B cell (primary cell): ENCODE measurements around the gene TAS2R40. TPM values are rescaled to one million over a fixed set of nuclear protein-coding genes. Genes with fewer than 3 reads are reported as not detected.

Experiments used
- ATAC-seq: fragments of 200-7000 bp; cut with Tn5 transposase; one replicate; pipeline ENCODE4 v1.10.0; 2021; ENCODE audit warnings: low read depth, mild to moderate bottlenecking, moderate number of reproducible peaks, moderate library complexity
- CTCF ChIA-PET: fragments of 350-600 bp; sonication (Branson Sonifier 250); formaldehyde crosslinking; loops from one replicate; lab custom pipeline; 2021; ENCODE audit warnings: antibody characterized with exemption, inconsistent platforms; lab: Charles Lee
- POLR2A ChIA-PET: fragments of 350-600 bp; sonication (Branson Sonifier 250); formaldehyde crosslinking; loops from one replicate; lab custom pipeline; 2021; ENCODE audit warnings: antibody characterized with exemption; lab: Charles Lee
- DNase-seq: peaks from one replicate; pipeline ENCODE4 v3.0.0; 2013
- H2AFZ ChIP-seq: 2 replicates; pipeline ENCODE4 v1.6.1; 2012; ENCODE audit warnings: mild to moderate bottlenecking, low read depth, low read length; ENCODE audit not compliant: insufficient read depth, poor library complexity, severe bottlenecking
- H3K27ac ChIP-seq, 2 donors: 1 replicate in 1 of 2; 2 replicates in 1 of 2; pipeline ENCODE4 v1.5.1; 2012 to 2013; ENCODE audit warnings: low read length in 2 of 2, mild to moderate bottlenecking in 2 of 2, moderate library complexity in 1 of 2
- H3K27me3 ChIP-seq, 4 experiments: fragments of 200-600 bp in 1 of 4; sonication (generic) in 1 of 4; replicated peaks in 1 of 4; 1 replicate in 2 of 4; 2 replicates in 2 of 4; pipeline versions ENCODE4 v1.6.1 to v1.7.0; 2013 to 2016; ENCODE audit warnings: low read length in 3 of 4, mild to moderate bottlenecking in 2 of 4, mixed read lengths in 1 of 4, moderate library complexity in 1 of 4; ENCODE audit not compliant: insufficient read depth in 4 of 4, control insufficient read depth in 3 of 4; ENCODE audit errors: control extremely low read depth in 1 of 4
- H3K36me3 ChIP-seq, 2 experiments: replicated peaks in 1 of 2; 1 replicate in 1 of 2; 2 replicates in 1 of 2; pipeline versions ENCODE4 v1.6.1 to v1.7.1; 2013; ENCODE audit warnings: low read length in 1 of 2; ENCODE audit not compliant: insufficient read depth in 2 of 2, control insufficient read depth in 1 of 2; ENCODE audit errors: control extremely low read depth in 1 of 2, extremely low read depth in 1 of 2
- H3K4me1 ChIP-seq, 2 donors: fragments of 200-600 bp in 1 of 2; sonication (generic) in 1 of 2; 1 replicate in 1 of 2; 2 replicates in 1 of 2; pipeline versions ENCODE4 v1.5.1 to v1.6.1; 2013 to 2017; ENCODE audit warnings: low read length in 2 of 2; ENCODE audit not compliant: control insufficient read depth in 2 of 2, insufficient read depth in 2 of 2
- H3K4me2 ChIP-seq: replicated peaks from 2 replicates; pipeline ENCODE3; 2012; ENCODE audit warnings: mild to moderate bottlenecking, low read depth, low read length; ENCODE audit not compliant: poor library complexity, severe bottlenecking
- H3K4me3 ChIP-seq, 5 experiments: fragments of 200-600 bp in 1 of 5; sonication (generic) in 1 of 5; 1 replicate in 3 of 5; 2 replicates in 2 of 5; pipeline versions ENCODE4 v1.5.1 to v1.7.0; 2011 to 2016; ENCODE audit warnings: low read length in 4 of 5, mild to moderate bottlenecking in 4 of 5, low read depth in 2 of 5, control low read depth in 1 of 5, moderate library complexity in 1 of 5; ENCODE audit not compliant: insufficient read depth in 1 of 5; ENCODE audit errors: control extremely low read depth in 1 of 5, extremely low read depth in 1 of 5
- H3K79me2 ChIP-seq: fragments of 200-600 bp; sonication (generic); one replicate; pipeline ENCODE4 v1.6.0; 2016; ENCODE audit warnings: low read length; ENCODE audit not compliant: control insufficient read depth, insufficient read depth
- H3K9ac ChIP-seq: fragments of 200-600 bp; sonication (generic); 2 replicates; pipeline ENCODE4 v1.6.1; 2017; ENCODE audit warnings: mild to moderate bottlenecking, low read length, moderate library complexity
- H3K9me3 ChIP-seq, 3 donors: one replicate each; pipeline versions ENCODE4 v1.6.1 to v1.7.1; 2013; ENCODE audit warnings: low read length in 2 of 3; ENCODE audit not compliant: control insufficient read depth in 2 of 3, insufficient read depth in 1 of 3; ENCODE audit errors: control extremely low read depth in 1 of 3
- H4K20me1 ChIP-seq: 2 replicates; pipeline ENCODE4 v1.6.0; 2012; ENCODE audit warnings: mild to moderate bottlenecking, low read length; ENCODE audit not compliant: insufficient read depth, control insufficient read depth, poor library complexity, severe bottlenecking
- H3K27ac Mint-ChIP-seq: one replicate; pipeline ENCODE4 v1.8.0; 2021; ENCODE audit warnings: mixed read lengths
- H3K27me3 Mint-ChIP-seq: one replicate; pipeline ENCODE4 v1.8.0; 2021; ENCODE audit warnings: mixed read lengths
- H3K4me1 Mint-ChIP-seq: one replicate; pipeline ENCODE4 v1.8.0; 2021; ENCODE audit warnings: mixed read lengths
- H3K4me3 Mint-ChIP-seq: one replicate; pipeline ENCODE4 v1.8.0; 2021; ENCODE audit warnings: mixed read lengths
- H3K9me3 Mint-ChIP-seq: one replicate; pipeline ENCODE4 v1.8.0; 2022; ENCODE audit warnings: mixed read lengths; ENCODE audit not compliant: insufficient read depth
- CTCF ChIP-seq: fragments of 200-600 bp; IDR thresholded peaks from one replicate; pipeline ENCODE4 v1.8.0; 2022; ENCODE audit warnings: antibody characterized with exemption, mild to moderate bottlenecking
- EZH2 ChIP-seq: IDR thresholded peaks from 2 replicates; pipeline ENCODE4 v1.6.1; 2012; ENCODE audit warnings: borderline replicate concordance, low read depth, mild to moderate bottlenecking, moderate library complexity, low read length; ENCODE audit not compliant: insufficient read depth, poor library complexity, severe bottlenecking
- WGBS: methylation state at CpG from one replicate; pipeline ENCODE4 v1.1.5; 2013; ENCODE audit warnings: missing lambda C conversion rate; ENCODE audit not compliant: insufficient coverage; 5-methylcytosine and 5-hydroxymethylcytosine counted together
- intact Hi-C: fragments of 100-400 bp; cut with micrococcal nuclease; formaldehyde crosslinking; loops from one replicate; pipeline ENCODE4 v1.10.0; 2022
- polyA plus RNA-seq: library from polyadenylated mRNA; depleted of rRNA; stranded (reverse); fragments of >200 nt; gene quantifications from 2 replicates; pipeline ENCODE4 v1.2.3, GENCODE V29; 2012
- total RNA-seq, 2 donors: library from RNA; stranded (reverse); fragments of 120-200 nt in 1 of 2; gene quantifications; 1 replicate in 1 of 2; 2 replicates in 1 of 2; pipeline versions ENCODE4 v1.2.3 to v1.2.4, GENCODE V29; 2013 to 2022

Gene TAS2R40
- total and polyA plus RNA-seq, 2 donors (not counting 1 experiment from before 2014, with no cell fraction given), result not detected

- H3K36me3 ChIP-seq, result no peaks in the 10 kb centered on the region
- H3K9me3 Mint-ChIP-seq, result peaks cover 4% of the 10 kb centered on the region
- ChIA-PET CTCF (interaction anchor here (0.8 to 11.5 kb wide), 21 partner anchors 10 to 612 kb away, joined by 3 to 809 read pairs (median 5); partner anchors contain the start of gene EPHB6), POLR2A (no interaction called here)
- peaks cover 8 to 12% of the 10 kb centered on the region in 2 donors for H3K4me1 ChIP-seq
- no peak overlapping the region for H3K4me3 ChIP-seq
- H3K27ac ChIP-seq, result no peak overlapping the region
- H3K27me3 Mint-ChIP-seq, result peaks cover 3% of the 10 kb centered on the region
- H3K27me3 ChIP-seq, result no peaks in the 10 kb centered on the region
- TF ChIP-seq EZH2, result no peak
- TF ChIP-seq CTCF, result no peak
- H3K4me1 Mint-ChIP-seq, result peaks cover 14% of the 10 kb centered on the region
- H3K27ac Mint-ChIP-seq, result no peak overlapping the region
- H3K9me3 ChIP-seq, result peaks cover 0 to 13% (median 3%) of the 10 kb centered on the region in 3 donors
- no peak for ATAC-seq
- no peaks in the 10 kb centered on the region for H3K79me2 ChIP-seq
- no peak for DNase-seq
- no peak overlapping the region for H3K9ac ChIP-seq
- intact Hi-C loops, result no loop called here
- WGBS, result 88% methylated on average over 3 of the region's 6 CpGs
- no peak overlapping the region for H3K4me2 ChIP-seq
- H4K20me1 ChIP-seq, result no peaks in the 10 kb centered on the region
- H2AFZ ChIP-seq, result no peak overlapping the region
- H3K4me3 Mint-ChIP-seq, result no peak overlapping the region
These were observed 5.7 kb upstream of the TAS2R40 start for GRCh38 chr7:143216151-143216550.

GRCh38 chr7:143216686-143217085 lies 5.2 kb upstream of the TAS2R40 start:
- ATAC-seq, result no peak
- POLR2A ChIA-PET, result no interaction called here
- no peak overlapping the region for H3K4me3 Mint-ChIP-seq
- TF ChIP-seq EZH2, result no peak
- TF ChIP-seq CTCF, result no peak
- Histone ChIP-seq H3K27ac (no peak overlapping the region), H3K27me3 (no peaks in the 10 kb centered on the region), H3K79me2 (no peaks in the 10 kb centered on the region), H3K36me3 (no peaks in the 10 kb centered on the region), H3K4me2 (no peak overlapping the region), H3K4me1 (peaks cover 8 to 12% of the 10 kb centered on the region in 2 donors), H3K4me3 (no peak overlapping the region), H2AFZ (no peak overlapping the region), H3K9ac (no peak overlapping the region), H4K20me1 (no peaks in the 10 kb centered on the region), H3K9me3 (peaks cover 0 to 11% (median 2%) of the 10 kb centered on the region in 3 donors)
- no peak for DNase-seq
- peaks cover 14% of the 10 kb centered on the region for H3K4me1 Mint-ChIP-seq
- H3K9me3 Mint-ChIP-seq, result peaks cover 3% of the 10 kb centered on the region
- intact Hi-C loops, result no loop called here
- peaks cover 8% of the 10 kb centered on the region for H3K27me3 Mint-ChIP-seq
- CTCF ChIA-PET, result interaction anchor here (0.8 to 11.5 kb wide), 11 partner anchors 13 to 613 kb away, joined by 3 to 809 read pairs (median 5); partner anchors contain the start of gene EPHB6
- no CpG with 5 or more reads among the region's 2 CpGs for WGBS
- H3K27ac Mint-ChIP-seq, result no peak overlapping the region
